Retinal pigment epithelial cell (primary cell): ENCODE data around the gene FOXA2.

ENCODE experiments used
- DNase-seq: peaks from one replicate; pipeline ENCODE4 v3.0.0-alpha.2; 2010; ENCODE audit warnings: low read depth
- H3K4me3 ChIP-seq: 2 replicates; pipeline ENCODE4 v1.5.1; 2011; ENCODE audit warnings: mild to moderate bottlenecking, low read length, control low read depth, moderate library complexity
- TF ChIP-seq, protein P1 (sequence below): conservative IDR thresholded peaks from 2 replicates; pipeline ENCODE4 v1.5.1; 2011; ENCODE audit warnings: low read depth, low read length, control low read depth, inconsistent platforms

Gene FOXA2

DNA sequence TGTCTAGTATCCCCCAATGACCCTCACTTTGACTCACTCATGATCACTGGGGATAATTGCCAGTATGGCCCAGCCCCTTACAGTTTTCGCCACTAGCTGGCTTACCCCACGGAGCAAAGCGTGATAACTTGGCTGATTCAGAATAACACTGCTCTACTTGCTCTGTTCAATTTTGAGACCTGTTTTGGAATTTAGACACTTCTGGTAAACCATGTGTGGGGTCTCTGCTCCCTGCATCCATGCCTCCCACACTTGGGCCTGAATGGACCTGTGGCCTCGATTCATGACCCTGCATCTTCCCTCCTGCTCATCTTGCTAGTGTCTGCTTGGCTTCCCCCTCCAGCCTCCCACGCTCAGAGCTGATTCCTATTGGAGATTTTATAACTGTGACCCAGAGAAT, 48.9 kb downstream of the FOXA2 start:
- H3K4me3 ChIP-seq = no peak overlapping the region
- TF ChIP-seq, protein P1, sequence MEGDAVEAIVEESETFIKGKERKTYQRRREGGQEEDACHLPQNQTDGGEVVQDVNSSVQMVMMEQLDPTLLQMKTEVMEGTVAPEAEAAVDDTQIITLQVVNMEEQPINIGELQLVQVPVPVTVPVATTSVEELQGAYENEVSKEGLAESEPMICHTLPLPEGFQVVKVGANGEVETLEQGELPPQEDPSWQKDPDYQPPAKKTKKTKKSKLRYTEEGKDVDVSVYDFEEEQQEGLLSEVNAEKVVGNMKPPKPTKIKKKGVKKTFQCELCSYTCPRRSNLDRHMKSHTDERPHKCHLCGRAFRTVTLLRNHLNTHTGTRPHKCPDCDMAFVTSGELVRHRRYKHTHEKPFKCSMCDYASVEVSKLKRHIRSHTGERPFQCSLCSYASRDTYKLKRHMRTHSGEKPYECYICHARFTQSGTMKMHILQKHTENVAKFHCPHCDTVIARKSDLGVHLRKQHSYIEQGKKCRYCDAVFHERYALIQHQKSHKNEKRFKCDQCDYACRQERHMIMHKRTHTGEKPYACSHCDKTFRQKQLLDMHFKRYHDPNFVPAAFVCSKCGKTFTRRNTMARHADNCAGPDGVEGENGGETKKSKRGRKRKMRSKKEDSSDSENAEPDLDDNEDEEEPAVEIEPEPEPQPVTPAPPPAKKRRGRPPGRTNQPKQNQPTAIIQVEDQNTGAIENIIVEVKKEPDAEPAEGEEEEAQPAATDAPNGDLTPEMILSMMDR = no peak
- no peak for DNase-seq

DNA sequence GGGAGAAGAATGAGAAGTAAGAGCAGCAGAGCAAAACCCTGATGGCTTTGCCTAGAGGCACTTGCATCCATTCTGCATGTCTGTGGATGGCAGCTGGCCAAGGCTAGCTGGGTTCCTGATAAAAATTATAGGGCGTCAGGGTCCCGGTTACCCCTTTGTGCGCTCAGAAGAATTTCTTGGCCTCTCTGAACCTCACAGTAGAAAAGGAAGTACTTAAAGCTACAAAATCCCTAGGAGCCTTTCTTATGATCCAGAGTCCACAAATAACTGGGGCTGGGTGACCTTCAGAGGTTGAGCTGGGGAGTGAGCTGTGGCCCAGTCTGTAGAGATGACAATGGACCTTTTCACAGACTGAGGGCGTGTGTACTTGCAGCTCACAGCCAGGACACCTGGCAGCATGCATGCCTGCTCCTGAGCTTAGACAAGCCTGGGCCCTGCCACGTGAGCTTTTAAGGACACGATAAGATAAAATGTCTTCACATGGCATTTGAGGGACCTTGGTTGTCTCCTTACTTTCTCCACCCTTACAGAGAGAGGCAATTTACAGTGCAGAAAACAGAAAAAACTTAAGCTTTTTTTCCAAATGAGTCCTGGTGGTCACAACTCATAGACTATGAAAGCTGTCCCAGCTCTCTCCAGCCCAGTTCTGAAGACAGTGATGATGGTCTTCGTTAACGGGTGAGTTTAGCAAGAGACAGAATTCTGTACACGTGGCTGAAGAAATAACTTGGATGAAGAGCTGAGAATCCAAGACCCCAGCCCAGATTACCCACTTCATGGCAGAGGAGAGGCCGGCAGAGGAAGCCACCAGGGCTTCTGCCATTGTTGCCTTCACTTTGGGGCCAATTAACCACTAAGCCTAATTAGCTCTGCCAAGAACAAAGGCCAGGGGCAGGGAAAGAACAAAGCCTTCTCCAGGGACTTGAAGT, 50.3 kb downstream of the FOXA2 start:
- H3K4me3 ChIP-seq = no peak overlapping the region
- TF ChIP-seq, protein P1 = no peak
- DNase-seq = no peak

DNA sequence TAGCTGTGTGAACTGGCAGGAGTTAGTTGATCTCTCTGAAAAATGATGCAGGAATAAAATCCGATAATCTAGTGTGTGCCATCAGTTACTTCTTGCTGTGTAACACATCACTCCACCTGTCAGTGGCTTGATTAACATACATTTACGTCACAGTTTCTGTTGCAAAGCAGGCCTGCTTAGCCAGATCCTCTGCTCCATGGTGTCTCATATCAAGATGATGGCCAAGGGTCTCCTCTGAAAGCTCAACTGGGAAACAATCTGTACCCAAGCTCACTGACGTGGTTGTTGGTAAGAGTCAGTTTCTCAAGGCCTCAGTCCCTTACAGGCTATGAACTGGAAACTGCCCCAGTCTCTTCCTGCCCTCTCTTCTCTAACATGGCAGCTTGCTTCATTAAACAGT, 51.8 kb downstream of the FOXA2 start:
- TF ChIP-seq, protein P1 = no peak
- H3K4me3 ChIP-seq = no peak overlapping the region
- DNase-seq = no peak

DNA sequence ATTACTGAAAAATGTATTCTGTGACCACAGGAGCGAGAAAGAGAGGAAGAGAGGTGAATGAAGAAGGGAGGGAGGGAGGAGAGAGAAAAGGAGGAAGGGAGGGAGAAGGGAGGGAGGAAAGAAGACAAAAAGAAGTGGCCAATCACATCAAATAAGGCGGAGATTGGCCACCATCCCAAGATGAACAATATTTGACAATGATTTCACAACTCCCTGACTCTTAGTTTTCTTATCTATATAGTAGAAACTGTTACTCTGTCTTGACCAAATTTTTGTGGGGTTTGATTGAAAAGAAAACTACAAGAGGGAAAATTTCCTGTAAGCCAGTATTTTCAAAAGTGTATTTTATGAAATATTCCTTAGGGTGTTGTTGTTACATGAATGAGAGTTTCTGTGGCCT, 52.6 kb downstream of the FOXA2 start:
- no peak for DNase-seq
- TF ChIP-seq, protein P1 = no peak
- H3K4me3 ChIP-seq = no peak overlapping the region

DNA sequence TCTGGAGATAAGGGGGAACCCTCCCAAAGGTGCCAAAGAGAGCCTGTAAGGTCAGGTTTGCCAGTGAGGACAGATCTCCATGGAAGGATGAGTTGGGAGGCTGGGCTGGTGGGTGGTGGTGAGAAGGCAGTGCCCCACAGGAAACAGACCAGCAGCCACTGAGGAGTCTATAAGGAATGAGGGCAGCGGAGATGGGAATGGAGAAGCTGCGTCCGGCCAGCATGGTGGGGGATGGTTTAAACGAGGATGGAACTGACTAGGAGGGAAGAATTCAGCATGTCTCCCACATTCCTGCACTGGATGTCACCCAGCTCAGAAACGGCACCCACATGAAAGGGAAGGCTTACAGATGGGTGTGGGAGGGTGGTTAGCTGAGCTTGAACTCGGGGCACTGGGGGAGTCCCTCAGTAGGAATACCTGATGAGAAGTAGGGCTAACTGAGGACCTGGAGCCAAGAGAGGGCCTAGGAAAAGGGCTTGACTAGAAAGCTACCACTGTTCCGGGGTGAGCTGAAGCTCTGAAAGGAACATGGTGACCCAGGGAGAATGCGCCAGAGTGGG, 53.2 kb downstream of the FOXA2 start:
- no peak overlapping the region for H3K4me3 ChIP-seq
- TF ChIP-seq, protein P1 = no peak
- DNase-seq = no peak
